Colonic mucosa (tissue), 4 donors: Measurements from ENCODE around the gene NIN. TPM values are rescaled to one million over a fixed set of nuclear protein-coding genes. Genes with fewer than 3 reads are reported as not detected.

Experiments used
- DNase-seq: peaks from one replicate; pipeline ENCODE4 v3.0.0-alpha.2; 2020
- H3K27ac ChIP-seq: fragments of 200-600 bp; one replicate; pipeline ENCODE4 v1.8.0; 2021
- H3K27me3 ChIP-seq: fragments of 200-600 bp; one replicate; pipeline ENCODE4 v1.8.0; 2021
- H3K36me3 ChIP-seq: fragments of 200-600 bp; one replicate; pipeline ENCODE4 v1.8.0; 2021
- H3K4me1 ChIP-seq: fragments of 200-600 bp; one replicate; pipeline ENCODE4 v1.8.0; 2021; ENCODE audit warnings: mild to moderate bottlenecking
- H3K4me3 ChIP-seq: fragments of 200-600 bp; one replicate; pipeline ENCODE4 v1.8.0; 2021
- H3K9ac ChIP-seq, 2 donors: one replicate each; pipeline ENCODE4 v1.7.0; 2013; ENCODE audit warnings: control low read depth in 2 of 2, low read depth in 2 of 2, low read length in 2 of 2
- H3K9me3 ChIP-seq: fragments of 200-600 bp; one replicate; pipeline ENCODE4 v1.8.0; 2021
- intact Hi-C: fragments of 100-400 bp; cut with DNase I; formaldehyde crosslinking; loops from one replicate; pipeline ENCODE4 v1.14.1; 2022
- total RNA-seq, 2 donors: library from RNA; stranded (reverse); fragmentation: NEBNext Ultra II Directional in 1 of 2; extraction: Animal tissue kit (Norgen Biotek cat#: 25700) in 1 of 2; gene quantifications; one replicate each; pipeline ENCODE4 v1.2.1, GENCODE V29; 2021
- TF ChIP-seq, protein P1 (sequence below): fragments of 200-600 bp; IDR thresholded peaks from one replicate; pipeline ENCODE4 v1.8.0; 2022; ENCODE audit warnings: antibody characterized with exemption, mild to moderate bottlenecking
- donor health status: healthy.
- donor health status: DM: no; HTN: no; CAD: no.
- donor health status: DM: no; HTN: no; CAD: no.

Gene NIN
- total RNA-seq, 2 donors from 2014 or later, result 13.7 to 19.8 TPM

DNA sequence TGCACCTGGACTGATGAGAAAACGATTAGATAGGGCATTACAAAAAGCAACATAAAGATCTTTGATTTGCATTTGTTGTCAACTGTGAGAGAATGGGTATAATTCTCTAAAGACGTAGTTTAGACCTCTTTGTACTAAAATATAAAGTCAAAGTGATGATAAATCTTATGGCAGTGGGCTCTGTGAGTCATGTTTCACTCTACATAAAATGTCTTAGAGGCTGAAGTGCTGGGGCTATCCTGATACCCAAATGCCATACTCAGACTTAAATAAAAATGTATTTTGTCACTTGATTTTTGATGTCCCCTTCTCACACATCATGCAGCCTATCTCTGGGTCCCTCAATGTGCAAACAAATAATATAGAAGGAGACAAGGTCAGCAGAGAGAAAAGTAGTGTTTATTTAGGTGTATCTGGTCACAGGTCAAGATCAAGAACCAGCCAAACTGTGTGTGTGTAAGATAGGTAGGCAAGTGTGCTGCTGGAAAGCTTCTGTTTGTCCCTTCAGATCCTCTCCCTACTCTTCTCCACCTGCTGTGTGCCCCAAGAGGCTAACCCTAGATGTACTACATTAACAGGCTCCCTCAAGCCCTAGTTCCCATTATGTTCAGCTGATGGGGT is 7.0 kb upstream of the NIN start:
- Histone ChIP-seq H3K4me1 (no peaks in the 10 kb centered on the region), H3K27ac (no peak overlapping the region), H3K36me3 (no peaks in the 10 kb centered on the region), H3K9ac (no peak overlapping the region), H3K4me3 (no peak overlapping the region), H3K9me3 (no peaks in the 10 kb centered on the region), H3K27me3 (no peaks in the 10 kb centered on the region)
- no peak for DNase-seq
- intact Hi-C loops, result no loop called here
- TF ChIP-seq, protein P1, sequence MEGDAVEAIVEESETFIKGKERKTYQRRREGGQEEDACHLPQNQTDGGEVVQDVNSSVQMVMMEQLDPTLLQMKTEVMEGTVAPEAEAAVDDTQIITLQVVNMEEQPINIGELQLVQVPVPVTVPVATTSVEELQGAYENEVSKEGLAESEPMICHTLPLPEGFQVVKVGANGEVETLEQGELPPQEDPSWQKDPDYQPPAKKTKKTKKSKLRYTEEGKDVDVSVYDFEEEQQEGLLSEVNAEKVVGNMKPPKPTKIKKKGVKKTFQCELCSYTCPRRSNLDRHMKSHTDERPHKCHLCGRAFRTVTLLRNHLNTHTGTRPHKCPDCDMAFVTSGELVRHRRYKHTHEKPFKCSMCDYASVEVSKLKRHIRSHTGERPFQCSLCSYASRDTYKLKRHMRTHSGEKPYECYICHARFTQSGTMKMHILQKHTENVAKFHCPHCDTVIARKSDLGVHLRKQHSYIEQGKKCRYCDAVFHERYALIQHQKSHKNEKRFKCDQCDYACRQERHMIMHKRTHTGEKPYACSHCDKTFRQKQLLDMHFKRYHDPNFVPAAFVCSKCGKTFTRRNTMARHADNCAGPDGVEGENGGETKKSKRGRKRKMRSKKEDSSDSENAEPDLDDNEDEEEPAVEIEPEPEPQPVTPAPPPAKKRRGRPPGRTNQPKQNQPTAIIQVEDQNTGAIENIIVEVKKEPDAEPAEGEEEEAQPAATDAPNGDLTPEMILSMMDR, result no peak

DNA sequence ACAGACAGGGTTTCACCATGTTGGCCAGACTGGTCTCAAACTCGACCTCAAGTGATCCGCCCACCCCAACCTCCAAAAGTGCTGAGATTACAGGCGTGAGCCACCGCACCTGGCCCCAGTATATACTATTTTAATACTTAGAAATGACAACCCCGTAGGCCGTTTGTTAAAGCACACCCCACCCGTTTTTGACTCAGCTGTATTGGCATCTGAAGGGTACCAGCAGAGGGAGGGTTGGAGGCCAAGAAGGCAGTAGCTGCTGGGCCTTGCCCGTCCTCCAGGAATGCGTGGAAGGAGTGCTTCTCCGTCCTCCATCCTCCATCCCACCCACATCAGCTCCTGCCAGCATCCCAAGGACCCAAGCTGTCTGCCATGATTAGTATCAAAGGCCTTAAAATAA is 6.3 kb upstream of the NIN start:
- Histone ChIP-seq H3K4me3 (no peak overlapping the region), H3K27ac (no peak overlapping the region), H3K36me3 (no peaks in the 10 kb centered on the region), H3K27me3 (no peaks in the 10 kb centered on the region), H3K9me3 (no peaks in the 10 kb centered on the region), H3K9ac (no peak overlapping the region), H3K4me1 (no peaks in the 10 kb centered on the region)
- no peak for DNase-seq
- intact Hi-C loops, result no loop called here
- TF ChIP-seq, protein P1, result no peak

DNA sequence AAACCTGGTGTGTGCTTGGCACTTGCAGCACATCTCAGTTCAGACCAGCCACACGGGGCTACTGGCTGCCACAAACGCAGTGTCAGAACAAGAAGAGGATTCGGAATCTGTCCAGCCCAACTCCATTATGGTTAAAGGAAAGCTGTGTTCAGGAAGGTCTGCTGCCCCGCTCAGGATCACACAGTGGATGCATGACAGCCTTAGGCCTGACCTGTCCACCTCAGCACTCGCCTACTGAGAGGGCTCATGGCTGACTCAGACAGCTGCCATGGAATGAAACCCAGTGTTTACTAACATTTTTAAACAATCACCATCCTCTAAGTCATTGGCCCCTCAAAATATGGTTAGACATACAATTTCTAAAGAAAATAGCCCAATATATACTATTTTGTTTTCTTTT is 5.6 kb upstream of the NIN start:
- H3K4me1 ChIP-seq, result no peaks in the 10 kb centered on the region
- no peaks in the 10 kb centered on the region for H3K9me3 ChIP-seq
- DNase-seq, result no peak
- no peaks in the 10 kb centered on the region for H3K27me3 ChIP-seq
- H3K4me3 ChIP-seq, result no peak overlapping the region
- intact Hi-C loops, result no loop called here
- no peaks in the 10 kb centered on the region for H3K36me3 ChIP-seq
- no peak overlapping the region for H3K9ac ChIP-seq
- no peak overlapping the region for H3K27ac ChIP-seq
- TF ChIP-seq, protein P1, result no peak

DNA sequence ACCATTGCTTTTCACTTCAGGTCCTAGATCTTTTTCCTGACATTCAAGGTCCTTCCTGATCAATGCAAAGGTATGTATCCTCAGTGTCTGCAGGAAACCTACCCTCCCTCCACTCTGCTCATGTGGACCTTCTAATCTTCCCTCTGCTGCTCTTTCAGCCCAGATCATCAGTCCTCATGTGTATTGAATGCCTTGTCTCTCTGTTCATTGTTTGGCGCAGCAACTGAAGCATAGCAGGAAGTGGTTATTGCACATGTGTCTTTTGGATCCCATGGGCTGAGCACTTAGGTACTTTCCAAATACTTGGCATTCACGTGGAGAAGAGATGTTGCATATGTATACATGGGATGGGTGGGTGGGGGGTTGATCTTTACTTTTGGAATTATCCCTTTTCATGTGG is 4.3 kb upstream of the NIN start:
- Histone ChIP-seq H3K4me1 (no peaks in the 10 kb centered on the region), H3K27me3 (no peaks in the 10 kb centered on the region), H3K4me3 (no peak overlapping the region), H3K36me3 (no peaks in the 10 kb centered on the region), H3K9me3 (no peaks in the 10 kb centered on the region), H3K27ac (no peak overlapping the region), H3K9ac (no peak overlapping the region)
- intact Hi-C loops, result no loop called here
- DNase-seq, result no peak
- TF ChIP-seq, protein P1, result no peak

DNA sequence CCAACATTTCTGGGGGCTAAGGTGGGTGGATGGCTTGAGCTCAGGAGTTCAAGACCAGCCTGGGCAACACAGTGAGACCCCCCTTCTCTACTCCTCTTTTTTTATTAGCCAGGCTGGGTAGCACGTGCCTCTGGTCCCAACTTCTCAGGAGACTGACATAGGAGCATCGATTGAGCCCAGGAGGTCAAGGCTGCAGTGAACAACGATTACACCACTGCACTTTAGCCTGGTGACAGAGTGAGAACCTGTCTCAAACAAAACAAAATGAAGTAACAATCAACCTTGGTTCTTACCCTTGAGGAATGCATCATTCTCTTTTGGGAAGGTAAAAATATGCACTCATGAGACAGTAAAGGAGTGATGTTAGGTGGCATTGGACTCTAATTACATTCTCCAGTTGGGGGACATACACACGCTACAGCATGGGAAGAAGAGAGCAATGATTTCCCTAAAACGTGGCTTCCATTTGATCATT is 3.9 kb upstream of the NIN start:
- H3K4me3 ChIP-seq, result no peak overlapping the region
- H3K27me3 ChIP-seq, result no peaks in the 10 kb centered on the region
- no peaks in the 10 kb centered on the region for H3K9me3 ChIP-seq
- H3K4me1 ChIP-seq, result no peaks in the 10 kb centered on the region
- TF ChIP-seq, protein P1, result no peak
- no peak overlapping the region for H3K27ac ChIP-seq
- intact Hi-C loops, result no loop called here
- DNase-seq, result no peak
- H3K36me3 ChIP-seq, result no peaks in the 10 kb centered on the region
- H3K9ac ChIP-seq, result no peak overlapping the region
